Esophagus muscularis mucosa (tissue), 4 donors: ENCODE results near the gene CHCHD3.

ENCODE experiments used
- EP300 ChIP-seq: sonication (generic); formaldehyde crosslinking; IDR thresholded peaks from one replicate; pipeline ENCODE4 v1.6.1; 2017; ENCODE audit warnings: antibody characterized with exemption
- POLR2A ChIP-seq: fragments of 450-650 bp; IDR thresholded peaks from one replicate; pipeline ENCODE4 v1.6.1; 2017; ENCODE audit warnings: antibody characterized with exemption, moderate library complexity, mild to moderate bottlenecking, low read depth
- POLR2AphosphoS5 ChIP-seq, 2 donors: sonication (generic); formaldehyde crosslinking; IDR thresholded peaks; one replicate each; pipeline ENCODE4 v1.6.1; 2017; ENCODE audit warnings: antibody characterized with exemption in 2 of 2
- TF ChIP-seq, protein P1 (sequence below), 3 experiments: fragments of 200-600 bp in 2 of 3; fragments of 450-650 bp in 1 of 3; sonication (generic) in 2 of 3; IDR thresholded peaks; one replicate each; pipeline ENCODE4 v1.5.1; 2017 to 2019; ENCODE audit warnings: antibody characterized with exemption in 3 of 3, mild to moderate bottlenecking in 2 of 3, moderate library complexity in 1 of 3

DNA sequence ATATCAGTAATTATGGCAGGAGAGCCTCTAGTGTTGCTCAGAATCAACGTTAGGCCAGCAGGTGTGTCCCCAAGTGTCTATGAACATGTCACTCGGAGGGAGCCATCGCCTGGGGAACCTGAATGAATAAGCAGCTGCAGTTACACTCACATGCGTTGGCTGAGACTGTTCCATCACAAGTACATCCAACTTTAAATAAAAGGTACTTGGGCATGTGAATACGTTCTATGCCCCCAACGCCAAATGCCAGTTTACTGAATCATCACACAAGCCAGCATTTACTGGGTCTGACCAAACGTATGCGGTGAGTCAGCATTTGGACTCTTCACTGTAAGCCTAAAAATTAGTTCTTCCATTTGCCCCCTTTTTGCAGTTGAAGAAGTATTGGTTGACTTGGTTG lies 298.1 kb downstream of the CHCHD3 start:
- TF ChIP-seq, protein P1, sequence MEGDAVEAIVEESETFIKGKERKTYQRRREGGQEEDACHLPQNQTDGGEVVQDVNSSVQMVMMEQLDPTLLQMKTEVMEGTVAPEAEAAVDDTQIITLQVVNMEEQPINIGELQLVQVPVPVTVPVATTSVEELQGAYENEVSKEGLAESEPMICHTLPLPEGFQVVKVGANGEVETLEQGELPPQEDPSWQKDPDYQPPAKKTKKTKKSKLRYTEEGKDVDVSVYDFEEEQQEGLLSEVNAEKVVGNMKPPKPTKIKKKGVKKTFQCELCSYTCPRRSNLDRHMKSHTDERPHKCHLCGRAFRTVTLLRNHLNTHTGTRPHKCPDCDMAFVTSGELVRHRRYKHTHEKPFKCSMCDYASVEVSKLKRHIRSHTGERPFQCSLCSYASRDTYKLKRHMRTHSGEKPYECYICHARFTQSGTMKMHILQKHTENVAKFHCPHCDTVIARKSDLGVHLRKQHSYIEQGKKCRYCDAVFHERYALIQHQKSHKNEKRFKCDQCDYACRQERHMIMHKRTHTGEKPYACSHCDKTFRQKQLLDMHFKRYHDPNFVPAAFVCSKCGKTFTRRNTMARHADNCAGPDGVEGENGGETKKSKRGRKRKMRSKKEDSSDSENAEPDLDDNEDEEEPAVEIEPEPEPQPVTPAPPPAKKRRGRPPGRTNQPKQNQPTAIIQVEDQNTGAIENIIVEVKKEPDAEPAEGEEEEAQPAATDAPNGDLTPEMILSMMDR (IDR thresholded peaks at IDR 0.05), result no peak
- no peak for TF ChIP-seq POLR2A
- TF ChIP-seq POLR2AphosphoS5 (IDR thresholded peaks at IDR 0.05), result no peak
- no peak for TF ChIP-seq EP300
